C4-2B (cell line): ENCODE results near the gene TEX2.

ENCODE experiments used
- H3K27ac ChIP-seq: fragments of 450-650 bp; 2 replicates; pipeline ENCODE4 v1.5.1; 2017
- ZFX ChIP-seq: fragments of 450-650 bp; IDR thresholded peaks from 2 replicates; pipeline ENCODE4 v1.6.1; 2017
- TF ChIP-seq, protein P1 (sequence below): fragments of 450-650 bp; conservative IDR thresholded peaks from 2 replicates; pipeline ENCODE4 v1.5.1; 2017; ENCODE audit warnings: mild to moderate bottlenecking

Gene TEX2

DNA sequence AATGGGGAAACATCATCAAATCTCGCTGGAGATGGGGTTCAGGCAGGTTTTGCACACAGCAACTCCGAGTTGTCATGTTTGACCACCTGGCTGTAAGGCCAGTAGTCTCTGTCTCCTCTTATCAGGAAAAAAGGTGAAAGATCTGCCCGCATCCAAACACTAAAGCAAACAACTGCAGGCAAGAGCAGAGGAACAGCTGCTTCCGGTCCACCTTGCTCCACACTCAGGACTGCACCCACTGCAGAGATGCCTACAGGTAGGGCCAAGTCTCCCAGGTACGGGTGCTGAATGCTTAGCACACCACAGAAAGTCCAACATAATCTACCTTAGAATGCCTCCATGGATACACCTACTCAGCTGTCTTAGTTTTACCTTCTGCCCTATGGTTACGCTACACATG lies 7.3 kb downstream of the TEX2 start:
- H3K27ac ChIP-seq: peak overlapping the region; percentile 23
- TF ChIP-seq, protein P1, sequence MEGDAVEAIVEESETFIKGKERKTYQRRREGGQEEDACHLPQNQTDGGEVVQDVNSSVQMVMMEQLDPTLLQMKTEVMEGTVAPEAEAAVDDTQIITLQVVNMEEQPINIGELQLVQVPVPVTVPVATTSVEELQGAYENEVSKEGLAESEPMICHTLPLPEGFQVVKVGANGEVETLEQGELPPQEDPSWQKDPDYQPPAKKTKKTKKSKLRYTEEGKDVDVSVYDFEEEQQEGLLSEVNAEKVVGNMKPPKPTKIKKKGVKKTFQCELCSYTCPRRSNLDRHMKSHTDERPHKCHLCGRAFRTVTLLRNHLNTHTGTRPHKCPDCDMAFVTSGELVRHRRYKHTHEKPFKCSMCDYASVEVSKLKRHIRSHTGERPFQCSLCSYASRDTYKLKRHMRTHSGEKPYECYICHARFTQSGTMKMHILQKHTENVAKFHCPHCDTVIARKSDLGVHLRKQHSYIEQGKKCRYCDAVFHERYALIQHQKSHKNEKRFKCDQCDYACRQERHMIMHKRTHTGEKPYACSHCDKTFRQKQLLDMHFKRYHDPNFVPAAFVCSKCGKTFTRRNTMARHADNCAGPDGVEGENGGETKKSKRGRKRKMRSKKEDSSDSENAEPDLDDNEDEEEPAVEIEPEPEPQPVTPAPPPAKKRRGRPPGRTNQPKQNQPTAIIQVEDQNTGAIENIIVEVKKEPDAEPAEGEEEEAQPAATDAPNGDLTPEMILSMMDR: no peak
- no peak for TF ChIP-seq ZFX

DNA sequence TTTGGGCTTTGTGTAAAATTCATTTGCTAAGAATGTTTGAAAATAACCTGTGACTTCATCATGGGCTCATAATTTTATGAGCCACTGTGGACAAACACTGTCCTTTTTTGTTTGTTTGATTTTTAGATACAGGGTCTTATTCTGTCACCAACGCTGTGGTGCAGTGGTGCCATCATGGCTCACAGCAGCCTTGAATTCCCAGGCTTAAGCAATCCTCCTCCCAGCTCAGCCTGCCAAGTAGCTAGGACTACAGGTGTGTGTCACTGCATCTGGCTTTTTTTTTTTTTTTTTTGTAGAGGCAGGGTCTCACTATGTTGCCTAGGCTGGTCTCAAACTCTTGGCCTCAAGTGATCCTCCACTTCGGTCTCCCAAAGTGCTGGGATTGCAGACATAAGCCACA lies 8.3 kb downstream of the TEX2 start:
- TF ChIP-seq, protein P1: no peak
- TF ChIP-seq ZFX: no peak
- H3K27ac ChIP-seq: peak overlapping the region; percentile 31; the same call in 1 of the 2 replicates

DNA sequence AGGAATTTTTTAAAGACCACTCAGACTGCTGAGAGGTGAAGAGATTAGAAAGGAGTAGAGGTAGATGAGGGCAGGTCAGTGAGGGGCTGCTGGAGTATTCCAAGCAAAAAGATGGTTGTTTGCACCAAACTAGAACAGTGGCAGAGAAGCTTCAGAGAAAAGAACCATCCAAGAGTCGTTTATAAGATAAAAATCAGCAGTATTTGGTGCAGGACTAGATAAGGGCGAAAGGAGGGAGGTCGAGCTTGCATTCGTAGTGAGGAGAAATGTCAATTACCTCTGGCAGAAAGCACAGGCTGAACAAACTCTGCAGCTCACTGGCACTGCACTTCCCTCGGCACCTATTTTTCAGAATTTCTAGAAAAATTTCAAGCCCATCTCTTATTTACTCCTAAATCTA lies 9.6 kb downstream of the TEX2 start:
- 0 out of 2 replicates have a peak overlapping the region, but pooled peaks have one; percentile 10 for H3K27ac ChIP-seq
- TF ChIP-seq ZFX: no peak
- TF ChIP-seq, protein P1: no peak

DNA sequence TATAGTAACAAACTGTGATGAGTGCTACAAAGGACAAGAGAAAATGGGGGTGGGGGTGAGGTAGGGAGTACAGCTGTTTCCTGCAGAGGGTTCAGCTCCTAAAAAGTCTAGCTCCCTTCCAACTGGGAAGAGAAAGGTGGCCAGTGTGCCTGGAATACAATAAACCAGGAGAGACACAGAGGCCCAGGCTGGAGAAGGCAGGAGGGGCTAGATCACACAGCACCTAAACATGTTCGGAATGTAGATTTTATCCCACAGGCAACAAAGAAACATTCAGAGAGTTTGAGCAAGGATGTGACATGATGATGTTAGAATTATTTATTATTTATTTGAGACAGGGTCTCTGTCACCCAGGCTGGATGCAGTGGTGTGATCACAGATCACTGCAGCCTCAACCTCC lies 10.2 kb downstream of the TEX2 start:
- no peak overlapping the region for H3K27ac ChIP-seq
- TF ChIP-seq, protein P1: no peak
- no peak for TF ChIP-seq ZFX

DNA sequence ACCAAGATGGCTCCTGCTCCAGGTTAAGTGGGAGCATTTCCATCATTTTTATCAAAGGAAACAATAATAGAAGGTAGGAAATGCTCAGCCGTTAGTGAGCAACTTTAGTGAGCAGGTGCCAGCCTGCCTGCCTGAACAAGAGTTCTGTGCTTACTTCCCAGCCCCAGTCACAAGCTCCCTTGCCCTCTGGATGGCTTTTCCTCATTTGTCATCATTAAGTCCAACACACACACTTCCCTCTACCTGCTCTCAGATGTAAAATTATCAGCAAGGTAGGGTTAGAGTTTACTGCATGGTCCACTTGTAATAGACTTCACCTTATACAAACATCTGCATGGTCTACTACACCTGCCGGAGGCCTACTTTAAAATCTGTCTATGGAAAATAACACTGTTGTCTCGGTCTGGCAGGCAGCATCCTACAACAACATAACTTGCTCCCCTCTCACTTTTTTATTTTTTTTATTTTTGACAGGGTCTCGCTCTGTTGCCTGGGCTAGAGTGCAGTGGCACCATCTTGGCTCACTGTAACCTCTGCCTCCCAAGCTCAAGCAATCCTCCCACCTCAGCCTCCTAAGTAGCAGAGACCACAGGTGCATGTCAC lies 12.7 kb downstream of the TEX2 start:
- no peak overlapping the region for H3K27ac ChIP-seq
- TF ChIP-seq ZFX: no peak
- TF ChIP-seq, protein P1: no peak

DNA sequence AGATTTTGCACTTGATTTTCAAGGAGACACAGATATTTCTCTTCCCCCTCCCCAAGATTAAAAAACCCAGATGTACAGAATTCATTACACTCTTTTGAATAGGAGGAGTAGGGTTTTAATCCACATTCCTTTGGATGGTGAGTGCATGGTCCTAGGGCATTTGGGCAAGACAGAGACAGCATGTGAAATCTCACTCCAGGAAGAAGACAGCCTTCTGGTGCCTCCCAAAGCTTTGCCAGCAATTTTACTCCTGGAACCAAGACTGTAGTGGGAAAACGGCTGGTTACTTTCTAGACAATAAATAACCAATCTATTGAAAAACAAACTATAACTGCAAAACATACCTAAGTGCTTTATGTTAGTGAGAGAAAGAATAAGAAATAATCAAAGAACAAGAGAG lies 15.2 kb downstream of the TEX2 start:
- TF ChIP-seq ZFX: no peak
- TF ChIP-seq, protein P1: no peak
- no peak overlapping the region for H3K27ac ChIP-seq

DNA sequence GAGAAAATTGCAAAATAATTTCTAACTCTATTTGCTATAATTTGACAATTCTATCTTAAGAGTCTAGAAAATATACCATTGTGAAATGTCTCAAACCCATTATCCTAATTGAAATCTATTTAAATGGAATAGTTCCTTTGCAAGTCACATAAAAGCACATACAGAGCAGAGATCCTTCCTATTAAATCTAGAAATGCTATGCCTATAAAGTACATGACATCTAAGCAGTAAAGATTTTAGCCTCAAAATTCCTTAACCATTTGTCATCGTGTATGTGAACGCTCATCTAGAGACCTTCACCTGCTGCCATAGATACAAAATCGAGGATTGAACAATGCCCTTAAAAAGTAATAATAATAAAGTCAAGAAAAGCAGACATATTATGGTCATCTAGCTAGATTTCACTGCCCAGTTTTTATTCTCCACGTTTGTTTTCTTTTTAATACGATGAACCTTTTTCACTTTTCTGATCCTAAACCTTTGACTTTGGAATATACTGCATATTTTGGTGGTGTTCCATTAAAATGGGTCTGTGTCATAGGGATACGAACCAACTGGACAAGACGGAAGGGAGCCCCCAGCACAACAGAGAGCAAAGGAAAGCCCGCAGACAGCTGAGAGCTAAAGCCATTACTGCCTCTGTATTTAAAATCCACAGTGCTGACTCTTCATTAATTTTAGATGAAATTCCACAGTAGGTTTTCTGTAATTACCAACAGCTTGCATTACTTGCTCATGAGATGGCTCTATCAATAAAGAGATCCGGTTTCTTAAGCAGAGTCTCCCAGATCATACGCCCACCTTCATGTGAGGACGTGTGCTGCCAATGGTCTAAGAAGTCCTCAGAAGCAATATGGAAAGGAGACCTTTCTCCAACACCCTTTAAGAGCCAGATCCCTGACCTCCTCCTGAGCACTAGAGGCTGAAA lies 17.6 kb downstream of the TEX2 start:
- no peak overlapping the region for H3K27ac ChIP-seq
- TF ChIP-seq, protein P1: no peak
- TF ChIP-seq ZFX: no peak
